Measurements from ENCODE around the gene DOCK7.
A peak's percentile ranks its signal among the peaks of the same experiment; 100 is the strongest.
"Not testable (repeated sequence)": the region's sequence is repeated elsewhere in the genome, so short reads cannot be mapped to it uniquely, and the experiment has no call there.

Gene DOCK7

DNA sequence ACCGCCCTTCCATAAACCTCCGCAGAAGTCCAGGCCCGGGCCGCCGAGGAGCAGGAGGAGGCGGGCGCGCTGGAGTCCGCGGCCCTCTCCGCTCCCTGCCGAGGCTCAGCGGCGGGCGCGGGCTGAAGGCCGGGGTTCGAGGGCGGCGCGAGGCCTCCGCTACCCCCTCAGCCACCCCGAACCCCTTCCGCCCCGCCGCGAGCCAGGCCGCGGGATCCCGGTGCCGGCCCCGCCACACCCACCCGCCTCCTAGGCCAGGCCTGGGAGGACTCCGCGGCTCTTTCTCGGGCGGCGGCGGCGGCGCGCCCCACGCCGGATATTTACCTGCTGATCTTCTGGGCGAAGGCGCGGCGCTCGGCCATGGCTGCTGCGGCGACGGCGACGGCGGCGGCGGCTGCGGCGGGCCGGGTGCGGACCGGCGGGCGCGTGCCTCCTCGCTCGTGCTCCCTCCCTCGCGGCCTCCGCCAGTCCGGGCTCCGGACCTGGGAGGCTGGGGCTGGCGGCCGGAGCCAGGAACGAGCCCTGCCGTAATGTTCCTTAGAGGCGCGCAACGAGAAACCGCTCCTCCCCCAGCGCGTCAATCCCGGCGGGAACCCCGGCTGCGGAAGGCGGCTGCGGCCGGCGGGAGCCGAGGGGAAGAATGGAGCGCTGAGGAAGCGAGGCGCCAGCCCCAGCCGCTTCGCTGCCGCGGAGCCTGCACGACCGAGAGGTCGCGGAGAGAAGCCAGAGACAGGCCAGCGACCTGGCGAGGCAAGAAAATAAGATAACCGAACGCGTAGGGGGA, at the start of gene DOCK7:
Gene DOCK7 (minus strand): TSS at position 484 of the 784 bp plus-strand sequence. CDS start 122 bp downstream, at position 362.
- DNase-seq (ENCODE audit: low read depth) = peak; percentile 87

DNA sequence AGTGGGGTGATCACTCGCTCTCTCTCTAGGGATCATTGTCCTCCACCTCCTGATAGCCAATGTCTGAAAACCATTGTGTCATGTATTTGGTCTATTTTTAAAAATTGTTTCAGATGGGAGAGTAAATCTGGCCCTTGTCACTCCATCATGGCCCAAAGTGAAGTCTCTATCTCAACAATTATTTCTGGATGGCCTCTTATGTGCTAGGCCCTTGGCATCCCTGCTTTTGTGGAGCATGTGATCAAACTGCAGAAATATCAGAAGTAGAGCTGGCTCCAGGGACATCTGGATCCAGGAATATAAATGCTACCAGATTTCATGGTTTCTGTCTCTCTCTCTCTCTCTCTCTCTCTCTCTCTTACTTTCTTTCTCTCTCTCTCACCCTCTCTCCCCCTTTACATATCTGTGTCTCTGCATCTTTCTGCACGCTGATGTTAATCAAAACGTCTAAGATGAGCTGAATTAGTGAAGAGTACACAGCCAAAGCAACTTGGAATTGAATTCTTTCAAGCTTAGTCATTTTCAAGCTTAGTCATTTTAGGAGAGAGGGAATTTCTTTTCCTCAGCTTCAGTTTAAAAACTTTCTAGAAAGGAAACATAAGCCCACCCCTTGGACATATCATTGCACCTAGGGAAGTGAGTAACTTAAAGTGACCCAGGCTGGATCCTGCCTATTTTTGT, 47.4 kb upstream of the DOCK7 start:
- peak; percentile 49 for DNase-seq (ENCODE audit: low read depth)

GRCh38 chr1:62732331-62732730, 44.1 kb upstream of the DOCK7 start:
- DNase-seq (ENCODE audit: low read depth) = no peak

DNA sequence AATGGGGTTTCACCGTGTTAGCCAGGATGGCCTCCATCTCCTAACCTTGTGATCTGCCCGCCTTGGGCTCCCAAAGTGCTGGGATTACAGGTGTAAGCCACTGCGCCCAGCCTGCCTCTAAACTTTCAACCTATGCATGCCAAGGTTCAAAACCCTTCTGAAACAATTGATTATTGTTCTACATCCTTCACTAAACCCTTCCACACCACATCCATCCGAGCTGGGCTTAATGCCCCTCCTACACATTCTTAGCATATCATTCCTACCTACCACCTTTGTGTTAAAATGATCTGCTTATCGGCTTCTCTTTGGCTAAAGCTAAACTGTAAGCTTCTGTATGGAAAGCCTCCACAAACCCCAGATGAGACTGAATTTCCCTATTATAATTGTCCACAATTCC, 40.8 kb upstream of the DOCK7 start:
- no peak for DNase-seq (ENCODE audit: low read depth)

GRCh38 chr1:62727656-62728407, 39.6 kb upstream of the DOCK7 start:
- peak; percentile 23 for DNase-seq (ENCODE audit: low read depth)

- DNase-seq (ENCODE audit: low read depth) = no peak
These were observed 37.8 kb upstream of the DOCK7 start for GRCh38 chr1:62726011-62726442.

- DNase-seq (ENCODE audit: low read depth) = peak; percentile 67
These were observed 37.1 kb upstream of the DOCK7 start for GRCh38 chr1:62725255-62725654.

GRCh38 chr1:62724430-62724829, 36.2 kb upstream of the DOCK7 start:
- DNase-seq (ENCODE audit: low read depth) = no peak

DNA sequence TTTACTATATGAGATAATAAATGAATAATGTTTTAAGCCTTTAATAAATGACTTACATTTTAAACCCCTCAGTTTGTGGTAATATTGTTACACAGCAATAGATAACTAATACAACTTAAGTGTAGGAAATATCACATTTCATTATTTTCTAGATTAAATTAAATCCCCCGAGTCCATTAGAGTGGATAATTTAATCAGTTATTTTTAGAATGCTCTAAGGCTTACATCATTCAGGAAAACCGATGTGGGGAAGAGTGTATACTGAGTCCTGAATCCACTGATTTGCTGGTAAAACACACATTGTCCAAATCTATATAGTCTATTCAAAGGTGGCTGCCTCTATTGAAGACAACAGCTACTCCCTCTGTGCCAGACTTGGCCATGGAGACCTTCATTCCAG, 35.7 kb upstream of the DOCK7 start:
- DNase-seq (ENCODE audit: low read depth) = no peak

- DNase-seq (ENCODE audit: low read depth) = no peak
These were observed 34.6 kb upstream of the DOCK7 start for GRCh38 chr1:62722796-62723195.

GRCh38 chr1:62720946-62721554, 32.9 kb upstream of the DOCK7 start:
- DNase-seq (ENCODE audit: low read depth) = no peak

GRCh38 chr1:62718400-62718799, 30.2 kb upstream of the DOCK7 start:
- DNase-seq (ENCODE audit: low read depth) = not testable (repeated sequence)

GRCh38 chr1:62717483-62717882, 29.3 kb upstream of the DOCK7 start:
- DNase-seq (ENCODE audit: low read depth) = no peak

DNA sequence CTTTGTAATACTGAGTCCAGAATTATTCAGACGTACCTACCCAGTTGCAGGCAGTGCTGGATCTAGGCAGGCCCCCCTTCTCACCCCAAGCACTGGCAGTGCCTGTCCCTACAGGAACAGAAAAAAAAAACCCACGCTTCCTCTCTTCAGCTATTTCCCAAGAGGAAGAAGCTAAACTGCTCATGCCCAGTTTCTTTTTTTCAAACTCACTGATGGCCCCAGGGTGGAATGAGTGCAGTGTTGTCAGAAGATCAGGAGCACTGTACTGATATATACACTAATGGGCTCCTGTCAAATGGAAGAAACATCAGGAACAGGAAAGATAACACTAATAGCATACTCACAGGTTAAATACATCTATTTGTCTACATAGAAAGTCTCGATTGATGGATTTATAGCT, 28.2 kb upstream of the DOCK7 start:
- no peak for DNase-seq (ENCODE audit: low read depth)

DNA sequence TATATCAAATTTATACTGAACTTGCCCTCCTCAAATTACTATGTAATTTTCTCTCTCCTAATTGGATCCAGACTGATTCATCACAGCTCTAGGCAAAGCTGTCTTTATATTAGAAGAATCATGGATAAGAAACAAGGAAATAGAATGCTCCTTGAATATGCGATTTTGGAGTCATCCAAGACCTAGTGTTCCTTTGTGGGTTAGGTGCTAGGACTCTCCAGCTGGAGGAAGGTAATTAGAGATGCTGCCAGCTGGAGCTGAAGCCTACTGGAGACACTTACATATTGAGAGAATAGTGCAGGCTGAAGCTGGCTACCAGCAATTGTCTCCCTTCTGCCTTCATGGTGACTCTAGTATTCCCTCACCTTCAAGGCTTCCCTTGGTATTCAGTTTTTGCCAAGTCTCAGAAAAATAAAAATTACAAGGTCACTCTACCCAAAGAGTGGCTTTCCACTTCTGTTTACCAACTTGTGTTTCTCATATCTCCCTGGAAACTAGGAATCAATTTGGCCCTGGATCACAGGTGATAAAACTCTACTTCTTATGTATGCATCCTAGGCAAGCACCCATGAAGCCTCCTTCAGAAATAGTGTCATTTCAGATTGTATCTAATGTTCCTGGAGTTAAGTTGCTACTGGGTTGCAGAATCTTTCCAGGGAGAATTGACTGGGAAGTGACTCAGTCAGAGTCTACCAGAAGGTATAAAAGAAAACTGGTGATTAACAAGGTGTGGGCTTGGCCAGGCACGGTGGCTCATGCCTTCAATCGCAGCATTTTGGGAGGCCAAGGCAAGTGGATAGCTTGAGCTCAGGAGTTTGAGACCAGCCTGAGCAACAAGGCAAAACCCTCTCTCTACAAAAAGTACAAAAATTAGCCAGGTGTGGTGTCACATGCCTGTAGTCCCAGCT, 24.4 kb upstream of the DOCK7 start:
- DNase-seq (ENCODE audit: low read depth) = no peak

GRCh38 chr1:62707744-62708120, 19.5 kb upstream of the DOCK7 start:
- DNase-seq (ENCODE audit: low read depth) = no peak

GRCh38 chr1:62706985-62707743, 19.0 kb upstream of the DOCK7 start:
- DNase-seq (ENCODE audit: low read depth) = no peak

DNA sequence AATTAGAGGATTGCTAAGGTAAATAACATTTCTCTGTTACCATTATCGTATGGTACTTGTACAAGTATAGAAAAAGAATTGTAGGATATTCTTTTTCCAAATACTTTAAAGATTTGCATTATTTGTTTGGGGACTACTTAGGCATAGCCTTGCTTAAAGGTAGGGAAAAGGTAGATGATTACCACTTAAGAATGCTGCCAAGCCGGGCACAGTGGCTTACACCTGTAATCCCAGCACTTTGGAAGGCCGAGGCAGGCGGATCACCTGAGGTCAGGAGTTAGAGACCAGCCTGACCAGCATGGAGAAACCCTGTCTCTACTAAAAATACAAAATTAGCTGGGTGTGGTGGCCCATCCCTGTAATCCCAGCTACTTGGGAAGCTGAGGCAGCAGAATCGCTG, 10.0 kb upstream of the DOCK7 start:
- not testable (repeated sequence) for DNase-seq (ENCODE audit: low read depth)

DNA sequence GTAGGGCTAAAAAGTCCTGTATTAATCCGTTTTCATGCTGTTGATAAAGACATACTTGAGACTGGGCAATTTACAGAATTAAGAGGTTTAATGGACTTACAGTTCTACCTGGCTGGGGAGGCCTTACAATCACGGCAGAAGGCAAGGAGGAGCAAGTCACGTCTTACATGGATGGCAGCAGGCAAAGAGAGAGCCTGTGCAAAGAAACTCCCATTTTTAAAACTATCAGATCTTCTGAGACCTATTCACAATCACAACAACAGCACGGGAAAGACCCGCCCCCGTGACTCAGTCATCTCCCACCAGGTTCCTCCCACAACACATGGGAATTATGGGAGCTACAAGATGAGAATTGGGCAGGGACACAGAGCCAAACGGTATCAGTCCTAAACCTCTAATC, 6.3 kb upstream of the DOCK7 start:
- not testable (repeated sequence) for DNase-seq (ENCODE audit: low read depth)

DNA sequence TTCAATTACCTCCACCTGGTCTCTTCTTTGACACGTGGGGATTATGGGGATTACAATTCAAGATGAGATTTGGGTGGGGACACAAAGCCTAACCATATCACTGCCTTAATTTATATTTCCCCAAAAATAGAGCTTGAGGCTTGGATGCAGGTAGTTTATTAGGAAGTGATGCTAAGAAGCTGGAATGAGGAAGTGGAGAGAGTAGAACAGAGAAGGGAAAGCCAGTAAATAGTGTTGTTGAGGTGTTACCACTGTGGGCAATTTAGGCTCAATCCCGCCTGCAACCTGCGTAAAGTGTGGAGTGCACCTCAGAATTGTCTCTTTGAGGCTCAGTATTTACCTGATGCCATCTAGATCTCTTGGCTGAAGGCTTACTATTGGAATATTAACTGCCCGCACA, 4.9 kb upstream of the DOCK7 start:
- no peak for DNase-seq (ENCODE audit: low read depth)

All from iris pigment epithelial cell (primary cell).